Embryonic facial prominence (tissue), 1 donor: ENCODE results near the gene PCGF3.
"Not testable (repeated sequence)": the region's sequence is repeated elsewhere in the genome, so short reads cannot be mapped to it uniquely, and the experiment has no call there.

Experiments used
- DNase-seq: peaks from one replicate; pipeline ENCODE4 v3.0.0-alpha.2; 2016; ENCODE audit errors: extremely low spot score

PCGF3 gene

DNA sequence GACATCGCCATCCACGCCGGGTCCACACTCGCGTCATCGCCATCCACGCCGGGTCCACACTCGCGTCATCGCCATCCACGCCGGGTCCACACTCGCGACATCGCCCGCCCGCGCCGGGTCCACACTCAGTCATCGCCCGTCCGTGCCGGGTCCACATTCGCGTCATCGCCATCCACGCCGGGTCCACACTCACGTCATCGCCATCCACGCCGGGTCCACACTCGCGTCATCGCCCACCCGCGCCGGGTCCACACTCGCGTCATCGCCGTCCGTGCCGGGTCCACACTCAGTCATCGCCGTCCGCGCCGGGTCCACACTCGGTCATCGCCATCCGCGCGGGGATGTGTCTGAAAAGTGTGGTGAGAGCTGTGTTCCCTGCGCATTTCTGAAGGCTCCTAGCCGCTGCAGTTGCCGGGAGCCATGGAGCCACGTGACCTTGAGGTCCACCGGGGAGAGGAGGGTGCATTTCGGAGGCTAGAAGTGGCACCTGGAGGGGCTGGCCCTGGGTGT lies 17.3 kb downstream of the PCGF3 start:
- no peak for DNase-seq

DNA sequence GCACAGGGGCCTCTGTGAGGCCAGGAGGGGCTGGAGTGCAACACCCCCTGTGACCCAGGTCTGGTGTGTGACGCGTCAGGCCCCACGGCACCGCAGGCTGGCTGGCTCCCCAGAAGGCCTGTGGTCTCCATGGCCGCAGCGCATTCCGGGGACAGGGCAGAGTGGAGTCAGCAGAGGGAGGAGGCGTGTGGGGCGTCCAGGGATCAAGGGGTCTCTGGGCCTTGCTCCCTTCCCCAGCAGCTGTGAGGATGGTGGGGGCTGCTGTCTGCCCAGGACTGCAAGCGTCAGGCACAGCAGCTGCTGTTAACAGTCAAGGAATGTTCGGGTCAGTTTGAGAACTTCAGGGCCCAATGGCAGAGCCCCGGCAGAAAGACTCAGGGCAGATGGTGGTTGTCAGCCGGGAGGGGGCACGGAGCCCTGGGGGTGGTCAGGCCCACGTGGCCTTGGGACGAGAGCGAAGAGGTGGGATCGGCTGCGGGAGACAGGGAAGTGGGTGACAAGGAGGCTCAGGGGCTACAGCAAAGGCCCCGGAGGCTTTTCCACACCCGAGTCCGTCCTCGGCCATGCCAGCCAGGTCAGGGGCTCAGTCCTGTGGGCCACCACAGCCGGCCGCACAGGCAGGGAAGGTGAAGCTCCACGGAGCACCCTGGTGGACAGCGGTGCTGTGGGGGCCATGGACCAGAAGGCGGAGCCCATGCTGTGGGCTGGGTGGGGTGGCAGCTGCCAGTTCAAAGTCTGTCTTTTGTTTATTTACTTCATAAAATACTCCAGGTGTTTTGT lies 18.3 kb downstream of the PCGF3 start:
- DNase-seq: no peak

DNA sequence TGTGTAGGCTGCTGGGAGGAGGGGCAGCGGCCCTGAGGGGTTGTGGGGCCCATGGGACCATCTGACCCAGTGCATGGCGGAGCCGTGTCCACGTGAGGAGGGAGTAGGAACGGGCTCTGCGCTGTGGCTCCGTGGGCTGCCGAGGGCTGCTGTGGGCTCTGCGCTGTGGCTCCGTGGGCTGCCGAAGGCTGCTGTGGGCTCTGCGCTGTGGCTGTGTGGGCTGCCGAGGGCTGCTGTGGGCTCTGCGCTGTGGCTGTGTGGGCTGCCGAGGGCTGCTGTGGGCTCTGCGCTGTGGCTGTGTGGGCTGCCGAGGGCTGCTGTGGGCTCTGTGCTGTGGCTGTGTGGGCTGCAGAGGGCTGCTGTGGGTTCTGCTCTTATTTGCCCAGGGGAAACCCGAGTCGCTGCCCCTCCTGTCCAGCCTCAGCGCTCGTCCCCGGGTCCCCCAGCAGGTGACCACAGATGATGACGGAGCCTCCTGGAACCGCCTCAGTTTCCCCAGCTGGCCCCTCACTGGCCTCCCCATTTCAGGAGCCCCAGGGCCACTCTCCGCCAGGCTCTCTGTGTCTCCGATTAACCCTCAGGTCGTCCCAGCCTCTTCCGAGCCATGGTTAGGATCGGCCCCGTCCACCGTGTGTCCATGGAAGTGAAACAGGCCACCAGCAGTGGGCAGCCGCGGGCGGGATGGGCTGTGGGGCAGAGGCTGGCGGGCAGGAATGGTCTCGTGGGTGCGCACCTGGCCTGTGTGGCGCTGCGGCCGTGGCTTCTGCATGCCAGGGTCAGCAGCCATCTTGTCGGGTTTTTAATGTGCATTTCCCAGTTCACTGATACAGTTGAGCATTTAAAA lies 20.0 kb downstream of the PCGF3 start:
- no peak for DNase-seq

DNA sequence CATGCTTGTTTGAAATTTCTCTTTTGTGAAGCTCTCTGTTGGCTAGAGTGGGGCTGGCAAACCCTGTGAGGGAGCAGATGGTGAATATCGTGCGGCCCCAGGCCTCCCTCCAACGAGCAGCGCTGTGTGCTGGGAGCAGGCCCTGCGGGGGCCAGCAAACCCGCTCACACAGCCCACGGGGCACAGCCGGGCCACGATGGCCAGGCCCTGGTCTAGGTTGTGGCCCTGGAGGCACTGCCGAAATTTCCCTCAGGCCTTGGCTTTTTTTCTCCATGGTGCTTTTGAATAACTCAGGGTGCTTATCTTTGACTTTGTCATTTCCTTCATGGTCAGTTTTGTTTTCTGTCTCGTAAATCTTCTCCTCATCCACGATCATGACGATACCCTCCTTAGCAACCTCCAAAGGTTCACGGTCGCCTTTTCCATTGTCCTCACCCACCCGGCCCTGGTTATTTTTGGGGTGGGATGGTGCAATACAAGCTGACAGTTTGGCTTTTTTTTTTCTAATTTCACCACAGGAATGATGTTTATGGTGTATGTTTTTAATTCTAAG lies 20.7 kb downstream of the PCGF3 start:
- no peak for DNase-seq

DNA sequence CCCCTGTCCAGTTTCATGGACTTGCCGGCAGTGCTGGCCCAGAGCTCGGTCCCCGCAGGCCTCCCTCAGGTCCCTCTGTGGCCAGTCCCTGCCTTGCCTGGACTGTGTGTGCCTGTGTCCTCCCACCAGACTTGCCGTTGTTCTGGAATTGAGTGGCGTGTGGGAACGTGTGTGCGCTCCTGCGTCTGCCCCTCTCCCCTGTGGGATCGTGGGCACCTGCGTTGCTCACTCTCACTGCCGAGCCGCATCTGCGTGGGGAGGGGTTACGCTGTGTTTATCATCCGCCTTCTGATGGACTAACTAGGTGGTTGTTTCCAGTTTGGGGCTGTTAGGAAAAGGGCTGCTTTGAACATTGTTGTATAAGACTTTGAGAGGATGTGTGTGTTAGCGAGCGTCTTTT lies 21.2 kb downstream of the PCGF3 start:
- no peak for DNase-seq

DNA sequence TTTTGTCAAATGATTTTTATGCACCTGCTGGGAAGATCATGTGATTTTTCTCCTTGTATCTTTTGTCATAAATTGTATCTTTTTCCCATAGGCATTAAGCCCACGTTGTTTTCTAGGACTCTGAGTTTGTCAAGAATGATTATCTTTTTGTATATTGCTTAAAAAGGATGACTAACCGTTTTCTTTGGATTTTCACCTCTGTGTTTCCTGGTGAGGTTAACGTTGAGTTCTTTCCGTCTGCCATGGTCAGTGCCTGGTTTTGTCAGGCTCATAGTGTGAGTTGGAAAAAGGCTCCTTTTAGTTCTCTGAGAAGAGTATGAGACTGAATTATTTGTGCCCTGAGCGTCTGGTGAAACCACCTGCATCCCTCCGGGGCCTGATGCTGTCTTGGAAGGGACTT lies 21.9 kb downstream of the PCGF3 start:
- DNase-seq: no peak

DNA sequence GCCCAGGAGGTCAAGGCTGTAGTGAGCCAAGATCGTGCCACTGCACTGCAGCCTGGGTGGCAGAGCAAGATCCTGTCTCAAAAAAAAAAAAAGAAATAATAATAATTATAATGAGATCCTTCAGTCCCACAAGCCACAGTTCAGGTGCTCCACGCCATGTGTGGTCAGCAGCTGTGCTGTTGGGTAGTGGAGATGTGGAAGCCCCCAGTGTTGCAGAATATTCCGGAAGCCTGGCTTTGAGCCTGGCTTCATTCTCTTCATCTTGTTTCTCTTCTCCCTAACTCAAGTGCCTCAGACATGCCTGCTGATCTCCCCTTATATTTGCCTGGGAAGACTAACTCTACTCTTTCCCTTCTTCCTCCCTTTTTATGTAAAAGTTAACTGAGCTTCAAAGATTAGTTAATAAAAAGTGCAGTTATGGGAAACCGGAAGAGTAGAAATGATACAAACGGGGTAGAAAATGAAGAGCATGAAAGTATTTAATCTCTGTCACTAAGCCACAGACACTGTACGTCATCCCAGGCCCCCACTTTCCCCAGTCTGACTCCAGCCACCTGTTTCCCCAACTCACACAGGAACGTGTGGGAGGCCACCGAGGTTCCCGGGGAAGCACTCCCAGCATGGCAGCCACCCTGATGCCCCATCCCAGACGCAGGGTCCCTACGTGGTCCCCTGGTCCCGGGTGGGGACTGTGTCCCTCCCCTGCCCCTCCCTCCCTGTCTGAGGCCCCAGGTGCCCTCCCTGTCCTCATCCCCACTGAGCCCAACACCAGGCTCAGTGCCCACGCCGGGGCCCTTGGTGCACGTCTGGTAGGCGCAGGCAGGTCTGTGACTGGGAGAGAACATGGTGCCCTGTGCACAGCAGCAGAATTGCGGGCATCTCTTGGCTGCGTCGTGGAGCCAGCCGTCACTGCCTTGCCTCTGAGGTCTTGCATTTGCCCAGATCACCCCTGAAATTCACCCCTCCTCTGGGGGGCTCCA lies 24.0 kb downstream of the PCGF3 start:
- no peak for DNase-seq

DNA sequence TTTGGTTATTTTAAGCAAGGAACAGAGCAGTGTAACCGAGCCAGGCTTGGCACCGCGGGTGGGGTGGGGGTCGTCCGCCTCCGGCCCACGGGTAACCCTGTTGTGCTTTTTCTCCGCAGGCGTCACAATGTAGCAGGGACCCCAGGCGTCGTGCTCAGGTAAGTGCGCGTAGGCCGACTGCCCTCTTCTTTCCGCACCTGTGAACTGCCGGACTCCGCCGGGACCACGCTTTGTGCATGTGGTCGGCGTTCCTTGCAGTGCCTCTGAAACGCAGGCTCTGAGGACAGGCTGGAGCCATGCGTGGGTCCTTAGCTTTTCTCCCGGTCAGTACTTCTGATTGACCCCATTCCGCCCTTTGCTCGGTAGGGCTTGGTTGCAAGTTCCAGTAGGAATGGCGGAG lies 24.9 kb downstream of the PCGF3 start:
- DNase-seq: no peak

DNA sequence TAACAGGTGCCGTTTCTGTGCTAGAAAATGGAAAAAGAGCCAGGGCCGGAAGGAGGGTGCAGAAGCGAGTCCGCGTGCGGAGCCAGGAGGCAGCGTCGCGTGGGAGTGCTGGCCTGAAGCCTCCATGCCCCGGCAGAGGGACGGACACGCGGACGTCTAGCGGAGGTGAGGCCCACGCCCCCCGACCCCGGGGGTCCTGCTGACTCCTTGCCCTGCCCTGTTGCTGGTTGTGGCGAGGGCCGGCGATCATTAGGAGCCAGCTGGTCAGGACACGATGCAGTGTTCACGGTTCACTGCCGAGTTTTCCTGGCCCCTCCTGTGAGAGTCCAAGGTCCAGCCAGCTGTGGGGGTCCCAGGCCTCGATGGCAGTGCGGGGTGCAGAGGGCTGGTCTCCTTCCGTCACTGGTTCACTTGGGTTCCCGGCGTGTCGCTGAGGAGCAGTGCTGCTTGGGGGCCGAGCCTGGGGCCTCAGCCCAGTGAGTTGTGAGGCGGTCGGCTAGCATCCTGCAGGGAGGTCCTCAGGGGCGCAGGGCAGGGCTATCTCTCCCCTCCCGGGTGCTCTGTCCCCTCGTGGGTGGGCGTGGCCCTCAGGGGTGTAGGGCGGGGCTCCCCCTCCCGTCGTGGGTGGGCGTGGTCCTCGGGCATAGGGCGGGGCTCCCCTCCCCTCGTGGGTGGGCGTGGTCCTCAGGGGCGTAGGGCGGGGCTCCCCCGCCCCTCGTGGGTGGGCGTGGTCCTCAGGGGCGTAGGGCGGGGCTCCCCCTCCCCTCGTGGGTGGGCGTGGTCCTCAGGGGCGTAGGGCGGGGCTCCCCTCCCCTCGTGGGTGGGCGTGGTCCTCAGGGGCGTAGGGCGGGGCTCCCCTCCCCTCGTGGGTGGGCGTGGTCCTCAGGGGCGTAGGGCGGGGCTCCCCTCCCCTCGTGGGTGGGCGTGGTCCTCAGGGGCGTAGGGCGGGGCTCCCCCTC lies 25.6 kb downstream of the PCGF3 start:
- not testable (repeated sequence) for DNase-seq

DNA sequence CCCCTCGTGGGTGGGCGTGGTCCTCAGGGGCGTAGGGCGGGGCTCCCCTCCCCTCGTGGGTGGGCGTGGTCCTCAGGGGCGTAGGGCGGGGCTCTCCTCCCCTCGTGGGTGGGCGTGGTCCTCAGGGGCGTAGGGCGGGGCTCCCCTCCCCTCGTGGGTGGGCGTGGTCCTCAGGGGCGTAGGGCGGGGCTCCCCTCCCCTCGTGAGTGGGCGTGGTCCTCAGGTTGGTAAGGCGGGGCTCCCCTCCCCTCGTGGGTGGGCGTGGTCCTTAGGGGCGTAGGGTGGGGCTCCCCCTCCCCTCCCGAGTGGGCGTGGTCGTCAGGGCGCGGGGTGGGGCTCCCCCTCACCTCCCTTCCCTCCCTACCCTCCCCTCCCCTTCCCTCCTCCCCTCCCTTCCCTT lies 26.3 kb downstream of the PCGF3 start:
- not testable (repeated sequence) for DNase-seq

DNA sequence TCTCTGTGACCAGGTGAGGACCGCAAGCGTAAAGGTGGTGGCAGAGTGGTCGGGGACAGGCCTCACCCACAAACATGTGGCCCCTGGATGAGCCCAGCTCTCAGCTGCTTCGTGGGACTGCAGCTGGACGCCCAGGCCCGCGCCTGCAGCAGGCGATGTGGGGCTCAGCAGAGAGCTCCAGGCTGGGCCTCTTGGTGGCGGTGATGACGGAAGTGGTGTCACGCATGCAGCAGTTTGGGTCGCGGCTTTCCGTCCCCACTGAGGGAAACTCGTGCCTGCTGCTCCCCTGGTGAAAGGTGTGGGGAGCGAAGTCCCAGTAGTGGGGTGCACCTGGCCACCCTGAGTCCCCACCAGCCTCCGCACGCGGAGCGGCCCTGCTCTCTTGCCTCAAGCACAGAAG lies 26.9 kb downstream of the PCGF3 start:
- DNase-seq: no peak

DNA sequence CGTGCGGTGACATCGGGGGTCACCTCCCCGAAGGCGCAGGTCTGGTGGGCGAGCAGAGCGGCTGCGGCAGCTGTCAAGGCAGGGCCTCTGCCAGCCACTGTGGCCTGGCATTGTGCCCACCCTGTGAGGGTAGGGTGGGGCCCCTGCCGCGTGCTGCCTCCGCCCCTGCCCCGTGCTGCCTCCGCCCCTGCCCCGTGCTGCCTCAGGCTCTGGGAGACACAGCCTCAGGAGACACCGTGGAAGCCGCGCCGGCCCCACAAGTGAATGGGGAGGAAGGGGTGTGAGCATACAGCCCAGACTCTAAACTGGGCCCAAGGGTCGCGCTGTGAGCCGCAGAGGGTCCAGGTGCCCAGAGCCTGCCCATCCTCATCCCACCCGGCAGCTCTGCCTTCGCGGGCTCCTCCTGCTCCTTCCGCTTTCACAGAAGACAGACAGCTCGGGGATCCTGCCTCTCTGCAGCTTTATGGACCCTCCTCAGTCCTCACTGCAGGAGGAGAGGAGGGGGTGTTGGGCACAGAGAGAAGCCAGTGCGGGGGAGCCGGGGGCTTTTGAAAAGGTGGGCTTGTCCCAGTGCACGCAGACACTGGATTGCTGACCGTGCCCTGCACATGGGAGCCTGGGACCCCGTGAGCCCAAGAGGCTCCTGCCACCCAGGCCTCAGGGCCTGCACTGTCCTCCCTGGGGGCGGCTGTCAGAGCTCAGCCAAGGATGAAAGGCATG lies 27.4 kb downstream of the PCGF3 start:
- no peak for DNase-seq

DNA sequence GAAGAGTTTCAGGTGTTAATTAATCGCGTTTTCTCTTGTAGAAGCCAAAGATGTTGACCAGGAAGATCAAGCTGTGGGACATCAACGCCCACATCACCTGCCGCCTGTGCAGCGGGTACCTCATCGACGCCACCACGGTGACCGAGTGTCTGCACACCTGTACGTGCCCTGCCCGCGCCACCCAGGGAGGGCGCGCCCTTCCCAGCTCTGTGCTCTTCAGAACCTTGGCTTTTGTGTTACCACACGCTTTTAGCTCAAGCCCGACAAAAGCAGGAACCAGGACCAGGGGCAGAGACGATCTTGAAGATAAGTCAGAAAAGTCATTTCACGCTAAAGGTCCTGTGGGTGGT lies 28.0 kb downstream of the PCGF3 start:
- DNase-seq: no peak

DNA sequence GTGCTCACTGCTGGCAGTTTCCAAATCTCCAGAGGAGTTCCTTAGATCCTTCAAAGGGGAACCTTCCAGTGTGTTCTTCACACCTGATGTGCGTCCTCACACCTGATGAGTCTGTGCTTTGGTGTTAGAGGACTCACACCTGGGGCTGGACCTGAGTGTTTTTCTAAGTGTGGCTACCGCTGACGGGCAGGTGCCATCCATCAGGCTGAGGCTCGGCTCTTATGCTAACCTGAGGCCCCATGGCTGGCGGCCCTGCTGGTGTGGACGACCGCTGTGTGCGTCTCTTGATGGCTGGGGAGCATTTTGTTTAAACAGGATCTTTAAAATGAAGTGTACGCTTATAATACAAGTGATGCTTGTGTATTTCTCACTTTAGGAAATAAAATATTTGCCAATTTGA lies 28.4 kb downstream of the PCGF3 start:
- no peak for DNase-seq

DNA sequence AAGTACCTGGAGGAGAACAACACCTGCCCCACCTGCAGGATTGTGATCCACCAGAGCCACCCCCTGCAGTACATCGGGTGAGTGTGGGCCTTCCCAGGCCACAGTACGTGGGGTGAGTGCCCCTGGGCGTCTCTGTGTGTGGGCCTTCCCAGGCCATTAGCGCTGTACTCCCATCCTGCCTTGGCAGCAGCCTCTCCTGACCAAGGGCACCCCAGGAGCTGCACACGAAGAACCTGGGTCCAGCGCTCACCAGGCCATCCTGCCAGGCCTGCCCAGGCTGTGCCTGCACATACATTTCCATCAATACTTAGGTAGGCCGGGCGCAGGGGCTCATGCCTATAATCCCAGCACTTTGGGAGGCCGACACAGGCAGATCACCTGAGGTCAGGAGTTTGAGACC lies 29.3 kb downstream of the PCGF3 start:
- DNase-seq: no peak

DNA sequence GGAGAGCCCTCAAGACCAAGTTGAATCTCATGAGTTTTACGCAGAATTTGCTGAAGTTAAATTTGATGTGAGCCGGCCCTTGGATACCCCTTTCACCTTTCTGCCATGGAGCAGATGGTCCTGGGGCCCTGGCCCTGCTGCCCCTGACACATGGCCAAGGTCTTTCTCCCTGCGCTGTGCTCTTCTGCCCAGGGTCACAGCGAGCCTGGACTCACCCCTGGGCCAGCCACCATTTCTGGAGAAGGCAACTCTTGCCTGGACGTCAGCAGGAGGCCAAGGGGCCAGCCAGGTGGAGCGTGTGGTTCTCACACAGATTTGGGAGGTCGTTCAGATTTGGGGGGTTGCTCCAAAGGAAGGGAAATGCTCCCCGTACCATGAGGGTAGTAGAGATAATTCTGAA lies 30.0 kb downstream of the PCGF3 start:
- DNase-seq: no peak

DNA sequence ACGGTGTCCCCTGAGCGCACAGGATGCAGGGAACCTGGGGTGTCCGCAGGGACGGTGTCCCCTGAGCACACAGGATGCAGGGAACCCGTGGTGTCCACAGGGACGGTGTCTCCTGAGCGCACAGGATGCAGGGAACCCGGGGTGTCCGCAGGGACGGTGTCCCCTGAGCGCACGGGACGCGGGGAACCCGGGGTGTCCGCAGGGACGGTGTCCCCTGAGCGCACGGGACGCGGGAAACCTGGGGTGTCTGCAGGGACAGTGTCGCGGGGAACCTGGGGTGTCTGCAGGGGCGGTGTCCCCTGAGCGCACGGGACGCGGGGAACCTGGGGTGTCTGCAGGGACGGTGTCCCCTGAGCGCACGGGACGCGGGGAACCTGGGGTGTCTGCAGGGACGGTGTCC lies 30.9 kb downstream of the PCGF3 start:
- DNase-seq: not testable (repeated sequence)

DNA sequence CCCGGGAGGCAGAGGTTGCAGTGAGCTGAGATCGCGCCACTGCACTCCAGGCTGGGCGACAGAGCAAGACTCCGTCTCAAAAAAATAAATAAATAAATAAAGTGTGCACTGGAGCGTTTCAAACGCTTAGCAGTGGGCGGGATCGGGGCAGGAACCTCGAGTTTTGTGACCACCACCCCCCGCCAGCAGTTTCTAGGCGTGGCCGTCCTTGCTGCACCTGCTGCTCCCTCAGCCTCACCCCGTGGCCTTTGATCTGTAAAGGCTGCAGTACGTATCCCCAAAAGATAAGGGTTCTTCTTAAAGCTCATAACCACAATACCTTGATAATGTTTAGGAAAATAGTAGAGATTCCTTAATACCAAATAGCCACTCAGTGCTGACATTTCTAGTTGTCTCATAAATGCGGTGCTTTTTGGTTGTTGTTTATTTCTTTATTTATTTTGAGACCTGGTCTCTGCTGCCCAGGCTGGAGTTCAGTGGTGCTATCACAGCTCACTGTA lies 33.2 kb downstream of the PCGF3 start:
- no peak for DNase-seq

DNA sequence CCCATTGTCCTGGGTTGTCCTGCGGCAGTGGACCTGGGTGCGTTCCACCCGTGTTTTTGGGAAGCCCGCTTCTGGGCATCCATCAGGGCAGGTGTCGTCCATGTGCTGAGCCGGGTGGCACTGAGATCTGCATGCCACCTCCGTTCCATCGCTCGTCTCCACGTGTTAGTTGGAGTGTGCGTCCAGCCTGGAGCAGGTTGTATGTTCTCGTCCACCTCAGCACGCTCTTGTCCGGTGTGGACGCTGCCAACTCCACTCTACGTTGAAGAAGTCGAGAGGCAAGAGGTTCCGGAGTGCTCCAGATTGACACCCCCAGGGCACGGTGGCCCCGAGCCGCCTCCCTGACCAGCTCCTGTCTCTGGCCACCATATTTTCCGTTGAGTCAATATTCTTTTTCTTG lies 33.9 kb downstream of the PCGF3 start:
- no peak for DNase-seq

DNA sequence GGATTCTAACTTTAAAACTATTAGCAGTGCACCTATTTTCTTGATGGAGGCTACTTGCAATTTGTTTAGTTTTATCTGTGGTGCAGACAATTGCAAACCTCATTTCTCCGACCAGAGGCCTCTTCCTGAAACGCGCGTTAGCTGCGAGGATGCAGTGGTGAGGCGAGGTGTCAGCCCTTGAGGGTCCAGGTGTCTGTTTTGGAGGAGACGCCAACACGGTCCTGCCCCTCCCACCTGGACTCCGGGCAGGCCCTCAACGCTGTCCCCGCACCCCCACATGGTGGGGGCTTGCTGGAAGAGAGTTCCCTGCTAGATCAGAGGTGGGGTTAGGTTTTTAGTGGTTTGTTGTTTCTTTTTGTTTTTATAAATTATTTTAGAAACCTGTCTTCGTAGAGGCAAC lies 34.4 kb downstream of the PCGF3 start:
- DNase-seq: no peak
